PC-9 (cell line): ENCODE measurements around the gene DTX4.

ENCODE experiments used
- CTCF ChIP-seq: fragments of 200-600 bp; sonication (generic); conservative IDR thresholded peaks from 2 replicates; pipeline ENCODE4 v1.6.1; 2017; ENCODE audit warnings: mixed run types, antibody characterized with exemption, mild to moderate bottlenecking, moderate library complexity
- EZH2 ChIP-seq: fragments of 200-600 bp; sonication (generic); IDR thresholded peaks from 2 replicates; pipeline ENCODE4 v1.8.0; 2017; ENCODE audit warnings: antibody characterized with exemption, low read depth

DNA sequence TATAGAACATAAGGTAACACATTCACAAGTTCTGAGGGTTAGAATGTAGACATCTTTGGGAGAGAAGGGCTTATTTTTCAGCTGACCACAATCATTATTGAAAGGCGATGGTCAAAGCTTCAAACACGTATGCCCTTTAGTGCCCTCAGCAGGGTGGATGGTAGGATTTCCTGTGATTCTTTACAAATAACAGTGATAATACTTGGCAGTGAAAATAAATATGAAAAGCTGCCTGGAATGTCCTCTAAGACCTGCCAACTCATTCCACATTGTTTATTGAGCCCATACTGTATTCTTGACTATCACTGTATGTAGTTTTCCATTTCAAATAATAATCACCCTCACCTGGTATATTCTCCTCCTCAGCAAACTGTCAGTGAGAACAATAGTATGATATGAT lies 54.5 kb downstream of the DTX4 start:
- no peak for TF ChIP-seq EZH2
- no peak for TF ChIP-seq CTCF
